Effector memory CD4-positive, alpha-beta T cell (primary cell): ENCODE measurements around the gene ARPP21.

ENCODE experiments used
- DNase-seq, 3 donors: peaks; one replicate each; pipeline ENCODE4 v3.0.0-alpha.2; 2020
- H3K27ac ChIP-seq: 2 replicates; pipeline ENCODE4 v1.7.0; 2013; ENCODE audit warnings: mild to moderate bottlenecking, low read length, moderate library complexity; ENCODE audit not compliant: insufficient read depth, poor library complexity, severe bottlenecking
- H3K27me3 ChIP-seq: replicated peaks from 2 replicates; pipeline ENCODE4 v1.7.0; 2013; ENCODE audit warnings: mild to moderate bottlenecking, low read length; ENCODE audit not compliant: insufficient read depth, control insufficient read depth, poor library complexity, severe bottlenecking
- H3K36me3 ChIP-seq: 2 replicates; pipeline ENCODE4 v1.7.0; 2013; ENCODE audit warnings: mild to moderate bottlenecking, low read length, moderate library complexity; ENCODE audit not compliant: control insufficient read depth, insufficient read depth
- H3K4me1 ChIP-seq: 2 replicates; pipeline ENCODE4 v1.7.0; 2013; ENCODE audit warnings: low read length, mild to moderate bottlenecking; ENCODE audit not compliant: control insufficient read depth, insufficient read depth, poor library complexity, severe bottlenecking
- H3K4me3 ChIP-seq: 2 replicates; pipeline ENCODE4 v1.7.0; 2013; ENCODE audit warnings: low read length, low read depth, mild to moderate bottlenecking; ENCODE audit not compliant: insufficient read depth, poor library complexity, severe bottlenecking
- H3K9me3 ChIP-seq: 2 replicates; pipeline ENCODE4 v1.7.0; 2013; ENCODE audit warnings: mild to moderate bottlenecking, low read length, moderate library complexity; ENCODE audit not compliant: control insufficient read depth

ARPP21 gene

GRCh38 chr3:35688826-35689225 lies 49.5 kb downstream of the ARPP21 start:
- H3K36me3 ChIP-seq: no peaks in the 10 kb centered on the region
- DNase-seq: no peak
- H3K27me3 ChIP-seq: no peaks in the 10 kb centered on the region
- H3K4me1 ChIP-seq: no peaks in the 10 kb centered on the region
- H3K27ac ChIP-seq: no peak overlapping the region
- no peak overlapping the region for H3K4me3 ChIP-seq
- H3K9me3 ChIP-seq: no peaks in the 10 kb centered on the region

- H3K27me3 ChIP-seq: no peaks in the 10 kb centered on the region
Observed at GRCh38 chr3:35690271-35690670, 50.9 kb downstream of the ARPP21 start.

GRCh38 chr3:35705904-35706303 lies 66.6 kb downstream of the ARPP21 start:
- no peak overlapping the region for H3K27ac ChIP-seq
- no peaks in the 10 kb centered on the region for H3K27me3 ChIP-seq
- no peaks in the 10 kb centered on the region for H3K36me3 ChIP-seq
- no peak for DNase-seq
- no peak overlapping the region for H3K4me3 ChIP-seq
- no peaks in the 10 kb centered on the region for H3K4me1 ChIP-seq
- no peaks in the 10 kb centered on the region for H3K9me3 ChIP-seq

More at GRCh38 chr3:35690271-35690670, 50.9 kb downstream of the ARPP21 start:
- Histone ChIP-seq H3K36me3 (no peaks in the 10 kb centered on the region), H3K4me1 (no peaks in the 10 kb centered on the region), H3K9me3 (no peaks in the 10 kb centered on the region), H3K27ac (no peak overlapping the region), H3K4me3 (no peak overlapping the region)
- no peak for DNase-seq

DNA sequence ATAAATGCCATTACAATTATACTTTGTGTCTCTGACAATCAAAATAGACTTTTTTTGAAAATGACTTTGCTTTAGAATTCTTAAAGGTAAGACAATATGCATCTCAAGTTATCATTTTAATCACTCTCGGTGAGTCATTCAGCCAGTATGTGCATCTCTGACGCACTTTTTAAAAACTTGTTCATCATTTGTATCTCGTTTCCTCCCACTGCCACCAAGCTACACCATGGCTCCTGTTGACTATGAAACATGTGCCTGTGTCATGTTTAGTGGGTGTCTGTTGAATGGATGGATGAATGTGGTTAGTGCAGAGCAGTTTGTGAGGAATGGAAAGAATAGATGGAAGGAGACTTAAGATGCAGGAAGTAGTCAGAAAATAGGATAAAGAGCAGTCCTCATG lies 68.6 kb downstream of the ARPP21 start:
- Histone ChIP-seq H3K4me1 (no peaks in the 10 kb centered on the region), H3K9me3 (no peaks in the 10 kb centered on the region), H3K36me3 (no peaks in the 10 kb centered on the region), H3K27ac (no peak overlapping the region), H3K27me3 (no peaks in the 10 kb centered on the region), H3K4me3 (no peak overlapping the region)
- DNase-seq: no peak

- DNase-seq: no peak
- Histone ChIP-seq H3K9me3 (no peaks in the 10 kb centered on the region), H3K4me1 (no peaks in the 10 kb centered on the region), H3K36me3 (no peaks in the 10 kb centered on the region), H3K4me3 (no peak overlapping the region), H3K27me3 (no peaks in the 10 kb centered on the region), H3K27ac (no peak overlapping the region)
Observed at GRCh38 chr3:35708394-35709271, 69.3 kb downstream of the ARPP21 start.

- Histone ChIP-seq H3K4me3 (no peak overlapping the region), H3K9me3 (no peaks in the 10 kb centered on the region), H3K27me3 (no peaks in the 10 kb centered on the region), H3K27ac (no peak overlapping the region), H3K4me1 (no peaks in the 10 kb centered on the region), H3K36me3 (no peaks in the 10 kb centered on the region)
- no peak for DNase-seq
Observed at GRCh38 chr3:35709691-35710090, 70.4 kb downstream of the ARPP21 start.

DNA sequence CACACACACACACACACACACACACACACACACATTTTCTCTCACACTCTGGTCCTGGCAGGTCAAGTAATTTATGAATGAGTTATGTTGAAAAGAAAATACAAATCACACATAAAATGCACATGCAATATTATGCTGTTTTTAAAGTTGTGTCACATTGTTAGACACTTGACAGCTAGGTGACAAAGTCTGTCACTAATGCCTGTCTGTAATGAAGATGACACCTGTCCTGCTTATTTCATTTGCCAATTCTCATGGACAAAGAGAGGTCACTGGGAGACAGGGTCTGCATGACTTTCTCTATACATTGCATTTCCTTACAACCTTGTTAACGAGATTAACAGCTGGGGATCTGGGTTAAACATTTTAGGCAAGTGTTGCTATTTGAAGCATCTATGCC lies 71.2 kb downstream of the ARPP21 start:
- Histone ChIP-seq H3K27ac (no peak overlapping the region), H3K4me3 (no peak overlapping the region), H3K27me3 (no peaks in the 10 kb centered on the region), H3K4me1 (no peaks in the 10 kb centered on the region), H3K36me3 (no peaks in the 10 kb centered on the region), H3K9me3 (no peaks in the 10 kb centered on the region)
- DNase-seq: no peak

DNA sequence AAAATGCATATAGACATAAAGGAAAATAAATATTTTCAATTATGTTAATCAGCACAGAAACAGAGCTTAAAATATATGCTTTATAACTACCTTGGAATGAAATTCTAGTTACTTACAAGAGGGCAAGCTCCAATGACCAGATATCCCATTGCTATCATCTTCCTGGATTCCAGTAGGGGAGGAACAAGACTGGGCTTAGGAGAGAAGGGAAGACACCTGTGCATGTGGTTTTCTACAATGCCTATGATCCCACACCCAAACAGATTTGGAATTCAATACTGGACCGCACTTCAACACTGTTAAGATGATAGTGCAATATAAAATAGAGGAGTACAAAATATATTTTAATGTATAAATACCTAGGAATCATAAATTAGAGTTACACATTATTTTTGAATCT lies 79.6 kb downstream of the ARPP21 start:
- Histone ChIP-seq H3K4me1 (no peaks in the 10 kb centered on the region), H3K27me3 (no peaks in the 10 kb centered on the region), H3K27ac (no peak overlapping the region), H3K36me3 (no peaks in the 10 kb centered on the region), H3K9me3 (no peaks in the 10 kb centered on the region), H3K4me3 (no peak overlapping the region)
- DNase-seq: no peak

- H3K27me3 ChIP-seq: no peaks in the 10 kb centered on the region
- H3K9me3 ChIP-seq: no peaks in the 10 kb centered on the region
- DNase-seq: no peak
- no peak overlapping the region for H3K4me3 ChIP-seq
- H3K36me3 ChIP-seq: no peaks in the 10 kb centered on the region
- H3K27ac ChIP-seq: no peak overlapping the region
- H3K4me1 ChIP-seq: no peaks in the 10 kb centered on the region
Observed at GRCh38 chr3:35721628-35722027, 82.3 kb downstream of the ARPP21 start.

GRCh38 chr3:35722902-35723301 lies 83.6 kb downstream of the ARPP21 start:
- Histone ChIP-seq H3K27ac (no peak overlapping the region), H3K36me3 (no peaks in the 10 kb centered on the region), H3K4me3 (no peak overlapping the region), H3K4me1 (no peaks in the 10 kb centered on the region), H3K9me3 (no peaks in the 10 kb centered on the region), H3K27me3 (no peaks in the 10 kb centered on the region)
- no peak for DNase-seq
